GM12892 (cell line): ENCODE results near the gene MTCL1.

ENCODE experiments used
- POLR2A ChIP-seq: IDR thresholded peaks from 2 replicates; pipeline ENCODE4 v1.6.1; 2011; ENCODE audit warnings: low read depth, low read length, control low read depth
- TAF1 ChIP-seq: IDR thresholded peaks from 2 replicates; pipeline ENCODE4 v1.6.1; 2011; ENCODE audit warnings: low read depth, mild to moderate bottlenecking, control low read depth, low read length, borderline replicate concordance

- no peak for TF ChIP-seq POLR2A
- no peak for TF ChIP-seq TAF1
Observed at GRCh38 chr18:8806100-8806797, 100.9 kb downstream of the MTCL1 start.
